D721Med (cell line): ENCODE data around the gene DMBX1.

Source experiments
- DNase-seq: peaks from one replicate; pipeline ENCODE4 v3.0.0; 2011; ENCODE audit warnings: low spot score; ENCODE audit not compliant: insufficient read length
- FAIRE-seq: peaks from 2 replicates; lab custom pipeline; 2011; peaks lifted over from hg19 to GRCh38; lab: Jason Lieb, UNC
- CTCF ChIP-seq: IDR thresholded peaks from 2 replicates; pipeline ENCODE4 v1.5.1; 2012; ENCODE audit warnings: mild to moderate bottlenecking, control low read depth; ENCODE audit not compliant: insufficient read depth; ENCODE audit errors: missing control alignments

Gene DMBX1

GRCh38 chr1:46525253-46525983 is 35.8 kb downstream of the DMBX1 start:
- no peak for TF ChIP-seq CTCF
- FAIRE-seq (no peak), DNase-seq (no peak)

- FAIRE-seq (no peak), DNase-seq (no peak)
- TF ChIP-seq CTCF: no peak
These were observed 36.5 kb downstream of the DMBX1 start for GRCh38 chr1:46526013-46526690.

- DNase-seq (no peak), FAIRE-seq (no peak)
- TF ChIP-seq CTCF: no peak
These were observed 37.2 kb downstream of the DMBX1 start for GRCh38 chr1:46526691-46527291.

GRCh38 chr1:46527474-46528296 is 38.0 kb downstream of the DMBX1 start:
- peak; percentile 99 for TF ChIP-seq CTCF
- DNase-seq: peak; percentile 81
- peak; percentile 68 for FAIRE-seq

- no peak for DNase-seq
- no peak for FAIRE-seq
- peak; percentile 15 for TF ChIP-seq CTCF
These were observed 38.8 kb downstream of the DMBX1 start for GRCh38 chr1:46528297-46528955.

- DNase-seq: no peak
- no peak for TF ChIP-seq CTCF
These were observed 39.5 kb downstream of the DMBX1 start for GRCh38 chr1:46529031-46529630.

More at GRCh38 chr1:46529031-46529630, 39.5 kb downstream of the DMBX1 start:
- FAIRE-seq: no peak
